ENCODE data around the gene CTSA.

DNA sequence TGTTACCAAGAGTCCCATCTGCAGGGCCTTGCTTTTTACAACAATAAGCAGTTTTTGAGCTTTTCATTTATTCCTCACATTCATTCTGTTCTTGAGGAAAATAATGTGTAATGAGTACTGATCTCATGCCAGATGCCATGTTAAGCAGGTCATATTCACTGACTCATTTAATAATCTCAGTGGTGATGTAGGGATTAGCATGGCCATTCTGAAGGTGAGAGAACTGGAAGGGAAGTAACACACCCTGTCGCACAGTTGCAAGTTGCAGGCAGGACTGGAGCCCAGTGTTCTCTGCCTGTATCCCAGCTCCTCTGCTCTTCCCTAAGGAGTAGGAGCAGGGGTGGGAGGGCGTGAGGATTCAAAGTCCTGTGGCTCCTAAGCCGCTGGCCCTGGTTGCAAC is 48.9 kb downstream of the CTSA start:
- TF ChIP-seq NFE2L1 (tag; IDR thresholded peaks at IDR 0.05; ENCODE audit: borderline replicate concordance, low read depth) (no peak), POLR2AphosphoS2 (IDR thresholded peaks at IDR 0.05; ENCODE audit: low read length) (no peak), EGR1 (conservative IDR thresholded peaks at IDR 0.05) (no peak), ASH1L (IDR thresholded peaks at IDR 0.05; ENCODE audit: borderline replicate concordance, low read depth, partially characterized antibody) (no peak), POLR2G (IDR thresholded peaks at IDR 0.05; ENCODE audit: low read depth, low read length) (no peak), EZH2 (IDR thresholded peaks at IDR 0.05; ENCODE audit: borderline replicate concordance, low read depth, low read length) (no peak), ZKSCAN3 (CRISPR knock-in tag; IDR thresholded peaks at IDR 0.05) (no peak), CHCHD3 (CRISPR knock-in tag; IDR thresholded peaks at IDR 0.05) (no peak), JUN (IDR thresholded peaks at IDR 0.05; ENCODE audit: borderline replicate concordance, low read depth, low read length) (no peak), JUN (CRISPR knock-in tag; IDR thresholded peaks at IDR 0.05; ENCODE audit: borderline replicate concordance) (no peak)
- TF ChIP-seq, protein P1, sequence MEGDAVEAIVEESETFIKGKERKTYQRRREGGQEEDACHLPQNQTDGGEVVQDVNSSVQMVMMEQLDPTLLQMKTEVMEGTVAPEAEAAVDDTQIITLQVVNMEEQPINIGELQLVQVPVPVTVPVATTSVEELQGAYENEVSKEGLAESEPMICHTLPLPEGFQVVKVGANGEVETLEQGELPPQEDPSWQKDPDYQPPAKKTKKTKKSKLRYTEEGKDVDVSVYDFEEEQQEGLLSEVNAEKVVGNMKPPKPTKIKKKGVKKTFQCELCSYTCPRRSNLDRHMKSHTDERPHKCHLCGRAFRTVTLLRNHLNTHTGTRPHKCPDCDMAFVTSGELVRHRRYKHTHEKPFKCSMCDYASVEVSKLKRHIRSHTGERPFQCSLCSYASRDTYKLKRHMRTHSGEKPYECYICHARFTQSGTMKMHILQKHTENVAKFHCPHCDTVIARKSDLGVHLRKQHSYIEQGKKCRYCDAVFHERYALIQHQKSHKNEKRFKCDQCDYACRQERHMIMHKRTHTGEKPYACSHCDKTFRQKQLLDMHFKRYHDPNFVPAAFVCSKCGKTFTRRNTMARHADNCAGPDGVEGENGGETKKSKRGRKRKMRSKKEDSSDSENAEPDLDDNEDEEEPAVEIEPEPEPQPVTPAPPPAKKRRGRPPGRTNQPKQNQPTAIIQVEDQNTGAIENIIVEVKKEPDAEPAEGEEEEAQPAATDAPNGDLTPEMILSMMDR (IDR thresholded peaks at IDR 0.05 in 2 of 3, conservative IDR thresholded peaks at IDR 0.05 in 1 of 3; ENCODE audit: insufficient read depth in 2 of 3, low read depth in 1 of 3, low read length in 3 of 3): no peak
- TF ChIP-seq, protein P2, sequence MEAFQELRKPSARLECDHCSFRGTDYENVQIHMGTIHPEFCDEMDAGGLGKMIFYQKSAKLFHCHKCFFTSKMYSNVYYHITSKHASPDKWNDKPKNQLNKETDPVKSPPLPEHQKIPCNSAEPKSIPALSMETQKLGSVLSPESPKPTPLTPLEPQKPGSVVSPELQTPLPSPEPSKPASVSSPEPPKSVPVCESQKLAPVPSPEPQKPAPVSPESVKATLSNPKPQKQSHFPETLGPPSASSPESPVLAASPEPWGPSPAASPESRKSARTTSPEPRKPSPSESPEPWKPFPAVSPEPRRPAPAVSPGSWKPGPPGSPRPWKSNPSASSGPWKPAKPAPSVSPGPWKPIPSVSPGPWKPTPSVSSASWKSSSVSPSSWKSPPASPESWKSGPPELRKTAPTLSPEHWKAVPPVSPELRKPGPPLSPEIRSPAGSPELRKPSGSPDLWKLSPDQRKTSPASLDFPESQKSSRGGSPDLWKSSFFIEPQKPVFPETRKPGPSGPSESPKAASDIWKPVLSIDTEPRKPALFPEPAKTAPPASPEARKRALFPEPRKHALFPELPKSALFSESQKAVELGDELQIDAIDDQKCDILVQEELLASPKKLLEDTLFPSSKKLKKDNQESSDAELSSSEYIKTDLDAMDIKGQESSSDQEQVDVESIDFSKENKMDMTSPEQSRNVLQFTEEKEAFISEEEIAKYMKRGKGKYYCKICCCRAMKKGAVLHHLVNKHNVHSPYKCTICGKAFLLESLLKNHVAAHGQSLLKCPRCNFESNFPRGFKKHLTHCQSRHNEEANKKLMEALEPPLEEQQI (IDR thresholded peaks at IDR 0.05): no peak

Measured in K562 (cell line).